Effector CD4-positive, alpha-beta T cell (primary cell): ENCODE results near the gene ACAP3.
"Not testable (repeated sequence)": the region's sequence is repeated elsewhere in the genome, so short reads cannot be mapped to it uniquely, and the experiment has no call there.

Experiments used
- DNase-seq: peaks from one replicate; pipeline ENCODE4 v3.0.0-alpha.2; 2020

The ACAP3 gene

DNA sequence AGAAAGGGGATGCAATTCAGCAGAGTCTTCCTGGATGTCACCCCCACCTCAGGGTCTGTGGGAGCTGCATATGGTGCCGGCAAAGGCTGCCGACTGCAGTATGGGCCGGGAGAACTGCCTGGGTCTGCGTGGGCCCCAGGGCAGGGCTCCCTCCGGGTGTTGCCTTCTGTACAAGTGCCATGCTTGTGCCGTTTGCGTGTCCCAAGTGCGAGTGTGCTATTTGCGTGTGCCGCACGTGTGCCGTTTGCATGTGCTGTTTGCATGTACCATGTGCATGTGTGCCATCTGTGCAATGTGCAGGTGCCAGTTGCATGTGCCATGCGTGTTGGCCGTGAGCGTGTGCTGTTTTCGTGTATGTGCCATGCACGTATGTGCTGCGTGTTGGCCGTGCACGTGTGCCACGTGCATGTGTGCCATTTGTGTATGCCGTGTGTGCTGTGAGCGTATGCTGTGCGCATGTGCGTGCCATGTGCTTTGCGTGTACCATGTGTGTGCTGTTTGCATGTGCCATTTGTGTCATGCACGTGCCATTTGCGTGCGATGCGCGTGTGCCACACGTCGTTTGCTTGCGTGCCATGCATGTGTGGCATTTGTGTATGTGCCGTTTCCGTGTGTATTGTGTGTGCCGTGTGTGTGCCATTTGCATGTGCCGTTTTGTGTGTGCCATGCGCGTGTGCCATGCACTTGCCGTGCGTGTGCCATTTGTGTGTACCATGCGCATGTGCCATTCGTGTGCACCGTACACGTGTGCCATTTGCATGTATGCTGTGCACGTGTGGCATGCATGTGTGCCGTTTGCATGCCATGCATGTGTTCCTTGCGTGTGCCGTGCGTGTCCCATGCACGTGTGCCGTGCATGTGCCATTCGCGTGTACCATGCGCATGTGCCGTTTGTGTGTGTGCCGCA, 21.8 kb upstream of the ACAP3 start:
- no peak for DNase-seq

DNA sequence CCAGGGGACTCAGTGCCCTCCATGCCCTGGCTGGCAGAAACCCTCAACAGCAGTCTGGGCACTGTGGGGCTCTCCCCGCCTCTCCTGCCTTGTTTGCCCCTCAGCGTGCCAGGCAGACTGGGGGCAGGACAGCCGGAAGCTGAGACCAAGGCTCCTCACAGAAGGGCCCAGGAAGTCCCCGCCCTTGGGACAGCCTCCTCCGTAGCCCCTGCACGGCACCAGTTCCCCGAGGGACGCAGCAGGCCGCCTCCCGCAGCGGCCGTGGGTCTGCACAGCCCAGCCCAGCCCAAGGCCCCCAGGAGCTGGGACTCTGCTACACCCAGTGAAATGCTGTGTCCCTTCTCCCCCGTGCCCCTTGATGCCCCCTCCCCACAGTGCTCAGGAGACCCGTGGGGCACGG, 20.5 kb upstream of the ACAP3 start:
- no peak for DNase-seq

DNA sequence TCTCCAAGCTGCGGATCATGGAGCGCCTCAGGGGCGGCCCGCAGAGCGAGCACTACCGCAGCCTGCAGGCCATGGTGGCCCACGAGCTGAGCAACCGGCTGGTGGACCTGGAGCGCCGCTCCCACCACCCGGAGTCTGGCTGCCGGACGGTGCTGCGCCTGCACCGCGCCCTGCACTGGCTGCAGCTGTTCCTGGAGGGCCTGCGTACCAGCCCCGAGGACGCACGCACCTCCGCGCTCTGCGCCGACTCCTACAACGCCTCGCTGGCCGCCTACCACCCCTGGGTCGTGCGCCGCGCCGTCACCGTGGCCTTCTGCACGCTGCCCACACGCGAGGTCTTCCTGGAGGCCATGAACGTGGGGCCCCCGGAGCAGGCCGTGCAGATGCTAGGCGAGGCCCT, 19.6 kb upstream of the ACAP3 start:
- no peak for DNase-seq

DNA sequence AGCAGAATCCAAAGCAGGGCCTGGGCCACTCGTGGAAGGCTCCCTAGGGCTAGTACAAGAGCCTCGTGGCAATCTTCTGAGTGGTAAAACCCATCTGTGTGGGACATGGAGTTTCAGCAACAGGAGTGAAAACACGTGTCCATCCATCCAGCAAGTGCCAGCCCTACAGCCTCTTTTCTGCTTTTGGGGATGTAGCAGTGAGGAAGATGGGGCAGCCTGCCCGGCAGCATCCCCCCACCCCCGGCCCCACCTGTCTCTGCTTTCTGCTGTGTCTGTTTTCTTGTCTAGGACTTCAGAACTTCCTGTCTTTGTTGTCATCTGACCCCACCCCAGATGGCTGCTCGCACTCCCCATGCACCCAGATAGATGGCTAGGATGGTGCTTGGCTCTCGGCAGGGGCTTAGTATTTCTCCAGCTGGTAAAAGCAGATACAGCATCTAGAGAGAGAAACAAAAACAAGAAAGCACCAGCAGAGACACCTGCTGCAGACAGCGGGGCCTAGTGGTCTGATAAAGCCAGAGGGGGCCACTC, 18.4 kb upstream of the ACAP3 start:
- no peak for DNase-seq

DNA sequence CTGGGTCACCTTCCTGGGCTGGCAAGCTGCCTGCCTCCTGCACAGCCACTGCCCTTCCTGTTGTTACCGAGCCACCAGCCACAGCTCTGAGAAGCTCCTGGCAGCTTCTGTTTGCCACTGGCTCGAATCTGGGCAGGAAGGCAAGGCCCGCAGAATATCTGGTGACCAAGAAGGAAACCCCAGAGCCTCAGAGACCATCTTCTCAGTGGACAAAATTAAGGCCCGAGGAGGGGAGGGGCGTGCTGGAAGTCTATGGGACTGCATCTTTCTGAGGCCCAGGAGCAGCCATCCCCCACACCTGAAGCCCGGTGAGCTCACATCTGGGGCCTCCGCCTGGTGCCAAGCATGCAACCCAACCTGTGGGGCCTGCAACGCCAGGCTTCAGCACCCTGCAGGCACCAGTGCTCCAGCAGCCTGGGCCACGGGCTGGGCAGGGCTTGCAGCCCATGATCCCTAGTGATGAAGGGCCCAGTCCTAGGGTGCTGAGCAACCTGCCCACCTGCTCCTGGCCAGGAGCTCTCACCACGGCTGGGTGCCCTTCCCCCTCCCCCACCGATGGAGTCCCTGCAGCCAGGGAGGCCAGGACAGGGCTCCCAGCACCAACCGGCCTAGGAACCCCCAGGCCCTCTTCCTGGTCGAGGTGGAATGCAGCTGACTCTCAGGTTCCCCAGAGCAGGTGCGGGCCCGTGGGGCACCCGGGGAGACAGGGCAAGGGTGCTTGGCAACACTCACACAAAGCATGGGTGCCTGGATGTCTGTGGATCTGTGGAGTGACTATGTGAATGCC, 17.8 kb upstream of the ACAP3 start:
- no peak for DNase-seq

DNA sequence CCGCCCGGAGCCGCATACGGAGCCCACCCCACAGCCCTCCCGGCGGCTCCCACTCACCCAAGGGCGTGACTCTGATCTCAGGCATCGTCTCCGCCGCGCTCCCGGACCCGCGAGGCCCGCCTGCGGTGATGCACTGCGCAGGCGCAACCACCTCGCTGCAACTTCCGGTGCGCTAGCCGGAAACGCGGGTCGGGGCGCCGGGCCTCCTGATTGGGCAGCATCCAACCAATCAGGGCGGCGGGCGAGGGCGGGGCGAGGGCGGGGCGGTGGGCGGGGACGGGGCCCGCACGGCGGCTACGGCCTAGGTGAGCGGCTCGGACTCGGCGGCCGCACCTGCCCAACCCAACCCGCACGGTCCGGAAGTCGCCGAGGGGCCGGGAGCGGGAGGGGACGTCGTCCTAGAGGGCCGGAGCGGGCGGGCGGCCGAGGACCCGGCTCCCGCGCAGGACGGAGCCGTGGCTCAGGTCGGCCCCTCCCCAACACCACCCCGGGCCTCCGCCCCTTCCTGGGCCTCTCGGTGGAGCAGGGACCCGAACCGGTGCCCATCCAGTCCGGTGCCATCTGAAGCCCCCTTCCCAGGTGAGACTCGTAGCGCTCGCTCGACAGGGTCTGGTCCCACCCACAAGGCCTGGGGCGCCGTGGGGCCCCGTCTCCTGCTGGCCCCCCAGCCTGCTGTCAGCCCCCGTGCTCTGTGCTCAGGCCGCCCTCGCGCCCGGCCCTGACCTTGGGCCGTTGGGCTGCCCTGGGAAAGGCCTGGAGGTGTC, 17.0 kb upstream of the ACAP3 start, which contains the start of the genes CPTP and INTS11:
TSS of gene CPTP (plus strand) at position 279 of the 764 bp plus-strand sequence. CDS start 2,109 bp downstream, outside the sequence.
TSS of gene INTS11 (minus strand) at position 137 of the 764 bp plus-strand sequence. CDS start at position 85, 52 bp downstream.
- peak; percentile 97 for DNase-seq

DNA sequence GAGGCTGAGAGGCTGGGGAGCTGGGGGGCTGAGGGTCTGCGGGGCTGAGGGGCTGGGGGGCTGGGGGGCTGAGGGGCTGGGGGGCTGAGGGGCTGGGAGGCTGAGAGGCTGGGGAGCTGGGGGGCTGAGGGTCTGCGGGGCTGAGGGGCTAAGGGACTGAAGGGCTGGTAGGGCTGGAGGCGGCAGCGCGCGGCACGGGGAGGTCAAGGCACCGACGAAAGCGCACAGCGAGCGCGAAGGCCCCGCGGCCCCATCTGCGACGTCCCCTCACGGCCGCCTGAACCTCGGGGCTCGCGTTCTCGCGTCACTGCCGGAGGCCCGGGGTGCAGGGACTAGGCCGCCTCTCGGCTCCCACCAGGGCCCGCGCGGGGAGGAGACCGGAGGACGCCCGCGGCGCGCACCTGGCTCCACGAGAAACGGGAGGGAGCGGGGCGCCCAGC, 16.4 kb upstream of the ACAP3 start:
- no peak for DNase-seq

DNA sequence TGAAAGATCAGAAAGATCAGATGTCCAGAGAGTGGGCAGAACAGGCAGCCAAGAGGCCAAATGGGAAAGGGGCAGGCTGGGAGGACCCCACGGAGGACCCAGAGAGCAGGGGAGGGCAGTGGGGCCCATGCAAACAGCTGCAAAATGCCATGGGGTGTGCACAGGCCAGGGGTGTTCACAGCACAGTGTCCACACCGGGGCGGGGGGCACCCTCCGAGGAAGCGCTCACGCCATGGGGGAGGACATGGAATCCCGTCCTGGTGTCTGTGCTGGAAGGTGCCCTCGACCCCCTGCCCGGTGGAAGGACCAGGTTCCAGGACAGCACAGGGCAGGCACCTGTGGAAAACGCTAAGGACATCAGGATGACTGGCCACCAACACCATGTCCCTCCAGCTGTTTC, 15.2 kb upstream of the ACAP3 start:
- DNase-seq: no peak

DNA sequence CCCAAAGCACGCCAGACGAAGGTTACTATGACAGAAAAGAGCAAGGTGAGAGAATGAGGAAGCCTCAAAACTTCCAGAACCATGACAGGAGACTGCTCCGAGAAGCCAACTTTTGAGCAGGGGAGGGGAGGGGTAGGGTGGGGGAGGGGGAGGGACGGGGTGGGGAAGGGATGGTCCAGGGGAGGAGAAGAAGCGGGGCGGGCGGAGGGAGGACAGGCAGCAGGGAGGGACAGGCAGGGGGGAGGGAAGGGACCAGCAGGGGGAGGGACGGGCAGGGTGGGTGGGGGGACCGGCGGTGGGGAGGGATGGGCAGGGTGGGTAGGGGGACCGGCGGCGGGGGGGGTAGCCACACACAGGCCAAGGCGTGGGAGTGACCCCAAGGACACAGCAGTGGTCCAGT, 14.7 kb upstream of the ACAP3 start:
- DNase-seq: no peak

DNA sequence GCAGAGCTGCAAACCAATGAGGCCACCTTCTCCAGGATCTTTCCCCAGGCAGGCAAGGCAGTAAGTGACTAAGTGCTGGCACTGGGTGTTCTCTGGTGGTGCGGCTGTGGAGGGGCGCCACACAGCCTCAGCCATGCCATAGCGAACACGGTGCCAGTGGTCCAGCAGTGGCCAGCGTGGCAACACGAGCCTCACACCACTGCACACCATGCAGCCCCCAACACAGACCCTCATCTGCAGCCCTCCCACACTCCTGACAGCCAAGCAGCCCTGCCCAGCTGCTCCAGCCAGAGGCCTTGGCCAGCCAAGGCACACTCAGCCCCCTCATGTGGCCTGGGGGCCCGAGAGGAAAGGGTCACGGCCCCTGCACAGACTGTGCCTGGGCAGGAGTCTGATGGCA, 13.7 kb upstream of the ACAP3 start:
- no peak for DNase-seq

DNA sequence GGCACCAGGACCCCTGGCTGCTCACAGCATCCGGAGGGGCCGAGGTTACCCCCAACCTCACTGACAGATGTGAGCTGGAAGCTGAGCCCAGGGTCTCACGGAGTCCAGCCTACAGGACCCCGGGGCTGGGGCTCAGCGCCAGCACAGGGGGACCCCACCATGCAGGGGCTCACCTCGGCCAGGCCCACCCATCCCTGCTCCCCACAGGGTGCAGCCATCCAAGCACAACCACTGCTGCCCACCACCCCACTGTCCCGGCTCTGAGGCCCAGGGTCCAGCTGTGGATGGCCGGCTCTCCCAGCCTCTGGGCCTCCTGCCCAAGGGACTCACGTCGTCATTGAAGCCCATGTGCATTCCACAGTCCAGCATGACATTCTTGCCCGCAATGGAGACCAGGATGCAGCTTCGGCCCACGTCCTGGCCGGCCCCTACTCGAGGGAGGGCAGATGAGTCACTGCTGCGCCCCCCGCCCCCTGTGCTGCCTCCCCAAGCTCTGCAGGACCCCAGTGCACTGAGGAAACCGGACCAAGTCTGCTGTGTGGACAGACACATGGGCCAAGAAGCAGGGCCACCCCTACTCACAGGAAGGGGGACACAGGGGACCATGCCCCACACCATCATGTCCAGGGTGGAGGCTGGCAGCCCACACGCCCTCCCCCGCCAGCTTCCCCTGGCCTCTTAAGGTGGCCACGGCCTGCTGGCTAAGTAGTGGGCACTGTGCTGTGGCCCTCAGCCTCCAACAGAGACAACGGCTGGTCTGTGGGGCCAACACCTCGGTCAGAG, 13.1 kb upstream of the ACAP3 start:
- no peak for DNase-seq

DNA sequence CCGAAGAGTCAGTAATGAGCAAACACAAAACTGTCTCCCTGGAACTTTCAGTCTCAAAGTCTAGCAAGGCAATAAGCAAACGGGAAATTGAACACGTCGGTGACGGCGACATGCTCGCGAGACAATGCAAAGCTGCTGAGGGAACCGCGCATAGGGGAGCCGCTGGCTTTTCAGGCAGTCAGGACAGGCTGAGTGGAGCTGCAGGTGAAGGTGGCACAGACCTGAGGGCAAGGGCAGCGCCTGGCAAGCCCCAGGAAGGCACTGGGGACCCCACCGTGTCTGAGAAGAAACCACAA, 11.9 kb upstream of the ACAP3 start:
- no peak for DNase-seq

DNA sequence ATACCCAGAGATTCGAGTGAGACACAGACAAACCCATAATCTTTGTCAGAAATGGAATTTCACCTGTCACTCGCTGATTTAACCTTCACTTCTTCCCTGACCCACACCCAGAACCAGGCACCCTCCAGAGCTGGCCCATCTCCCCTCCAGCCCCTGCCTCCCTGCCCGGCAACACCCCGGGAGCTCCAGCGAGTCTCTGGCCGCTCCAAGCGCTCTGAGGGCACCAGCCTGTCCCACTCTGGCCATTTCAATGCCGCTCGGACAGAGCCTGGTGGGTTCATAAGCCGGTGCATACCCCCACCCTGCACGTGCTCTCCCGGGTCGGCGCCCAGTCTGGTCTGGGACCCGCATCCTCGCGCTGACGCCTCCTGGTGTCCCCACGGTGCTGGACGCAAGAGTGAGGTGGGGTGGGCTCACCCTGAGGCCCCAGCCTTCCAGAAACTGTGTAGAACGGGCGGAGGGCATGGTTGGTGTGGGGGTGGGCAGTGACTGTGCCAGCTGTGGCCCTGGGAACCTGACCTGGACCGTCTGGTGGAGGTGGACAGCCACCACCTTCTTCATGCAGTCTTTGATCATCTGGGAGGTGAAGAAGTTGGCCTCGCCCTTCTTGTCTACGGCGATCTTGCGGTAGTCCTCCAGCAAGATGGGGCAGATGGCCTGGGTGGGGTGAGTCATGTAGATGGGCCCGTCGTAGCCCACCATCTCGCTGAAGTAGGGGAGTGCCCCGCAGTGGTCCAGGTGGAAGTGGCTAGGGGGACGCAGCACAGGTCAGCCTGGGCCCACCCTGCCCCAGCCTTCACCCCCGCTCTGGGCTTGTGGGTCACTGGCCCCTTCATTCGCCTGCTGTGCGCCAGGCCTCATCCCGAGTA, 11.3 kb upstream of the ACAP3 start:
- no peak for DNase-seq

DNA sequence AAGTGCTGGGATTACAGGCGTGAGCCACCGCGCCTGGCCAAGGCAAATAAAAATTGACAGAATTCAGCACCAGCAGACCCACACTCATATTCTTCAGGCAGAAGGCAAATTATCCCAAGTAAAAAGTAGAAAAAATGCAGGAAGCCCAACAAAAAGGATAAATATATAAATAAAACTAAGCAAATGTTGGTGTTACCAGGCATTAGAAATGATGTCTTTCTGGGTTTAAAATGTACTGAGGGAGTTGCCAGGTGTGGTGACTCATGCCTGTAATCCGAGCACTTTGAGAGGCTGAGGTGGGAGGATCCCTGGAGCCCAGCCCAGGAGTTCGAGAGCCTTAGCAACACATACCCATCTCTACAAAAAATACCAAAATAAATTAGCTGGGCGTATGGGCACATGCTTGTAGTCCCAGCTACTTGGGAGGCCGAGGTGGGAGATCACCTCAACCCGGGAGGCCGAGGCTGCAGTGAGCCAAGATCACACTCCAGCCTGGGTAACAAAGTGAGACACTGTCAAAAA, 10.5 kb upstream of the ACAP3 start:
- DNase-seq: no peak

DNA sequence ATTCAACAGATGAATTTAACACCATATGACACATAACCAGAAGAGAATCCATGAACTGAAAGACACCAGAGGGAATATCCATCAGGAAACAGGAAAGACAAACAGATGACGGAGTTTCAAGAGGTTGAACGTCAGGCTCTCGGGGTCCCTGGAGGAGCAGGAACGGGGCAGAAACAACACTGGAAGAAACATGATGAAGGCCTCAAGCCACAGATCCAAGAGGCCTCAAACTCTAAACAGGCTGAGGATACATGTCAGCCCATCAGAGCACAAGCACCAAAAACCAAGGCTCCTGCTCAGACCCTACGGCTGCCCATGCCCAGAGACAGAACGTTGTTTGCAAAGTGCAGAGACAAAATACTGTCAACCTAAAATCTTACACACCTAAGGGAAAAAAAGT, 9.7 kb upstream of the ACAP3 start:
- no peak for DNase-seq

DNA sequence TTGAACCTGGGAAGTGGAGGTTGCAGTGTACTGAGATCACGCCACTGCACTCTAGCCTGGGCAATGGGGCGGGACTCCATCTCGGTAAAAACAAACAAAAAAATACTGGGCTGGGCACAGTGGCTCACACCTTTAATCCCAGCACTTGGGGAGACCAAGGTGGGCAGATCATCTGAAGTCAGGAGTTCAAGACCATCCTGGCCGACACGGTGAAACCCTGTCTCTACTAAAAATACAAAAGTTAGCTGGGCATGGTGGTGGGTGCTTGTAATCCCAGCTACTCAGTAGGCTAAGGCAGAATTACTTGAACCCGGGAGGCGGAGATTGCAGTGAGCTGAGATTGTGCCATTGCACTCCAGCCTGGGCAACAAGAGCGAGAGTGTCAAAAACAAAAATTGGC, 8.5 kb upstream of the ACAP3 start:
- not testable (repeated sequence) for DNase-seq

DNA sequence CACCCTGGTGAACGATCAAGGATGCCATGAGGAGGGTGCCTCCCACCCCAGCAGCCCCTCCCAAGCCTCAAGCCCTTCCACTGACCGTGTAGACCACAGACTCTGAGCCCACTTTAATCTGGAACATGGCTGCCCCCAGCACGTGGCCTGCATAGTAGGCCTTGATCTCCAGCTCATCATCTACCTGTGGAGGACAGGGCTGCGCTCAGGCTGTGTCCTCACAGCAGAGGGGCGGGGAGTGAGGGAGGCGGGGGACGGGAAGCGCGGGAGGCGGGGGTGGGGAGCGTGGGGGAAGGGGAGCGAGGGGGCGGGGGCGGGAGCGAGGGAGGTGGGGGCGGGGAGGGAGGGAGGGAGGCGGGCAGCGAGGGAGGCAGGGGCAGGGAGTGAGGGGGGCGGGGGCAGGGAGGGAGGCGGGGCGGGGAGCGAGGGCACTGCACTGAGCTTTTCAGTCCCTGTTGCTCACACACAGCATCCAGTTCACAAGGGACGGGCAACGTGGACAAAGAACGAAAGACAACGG, 7.8 kb upstream of the ACAP3 start:
- DNase-seq: no peak

DNA sequence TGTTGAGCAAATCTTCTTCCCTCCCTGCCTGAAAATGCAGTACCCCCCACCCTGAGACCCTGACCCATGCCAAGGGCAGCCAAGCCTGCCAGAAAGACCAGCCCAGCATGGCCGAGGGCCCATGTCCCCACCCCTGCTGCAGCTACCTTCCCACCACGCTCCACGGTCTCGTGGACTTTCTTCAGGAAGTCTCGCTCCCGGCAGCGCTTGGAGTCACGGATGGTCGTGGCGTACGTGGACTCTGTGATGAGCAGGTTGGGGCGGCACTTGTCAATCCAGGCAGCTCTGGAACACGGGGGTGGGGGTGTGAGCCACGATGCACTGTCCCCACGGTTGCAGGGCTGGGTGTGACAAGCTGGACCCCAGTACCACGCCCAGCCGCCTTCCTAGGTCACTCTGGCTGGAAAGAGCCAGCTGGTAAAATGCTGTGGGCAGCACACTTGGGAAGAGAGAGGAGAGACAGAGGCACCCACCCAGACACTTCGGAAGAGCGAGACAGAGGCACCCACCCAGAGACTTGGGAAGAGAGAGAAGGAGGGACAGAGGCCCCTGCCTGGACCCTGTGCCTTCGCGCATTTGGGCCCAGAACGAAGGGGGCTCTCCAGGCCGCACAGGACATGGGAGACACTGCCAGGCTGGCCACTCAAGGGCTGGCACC, 7.1 kb upstream of the ACAP3 start:
- no peak for DNase-seq

DNA sequence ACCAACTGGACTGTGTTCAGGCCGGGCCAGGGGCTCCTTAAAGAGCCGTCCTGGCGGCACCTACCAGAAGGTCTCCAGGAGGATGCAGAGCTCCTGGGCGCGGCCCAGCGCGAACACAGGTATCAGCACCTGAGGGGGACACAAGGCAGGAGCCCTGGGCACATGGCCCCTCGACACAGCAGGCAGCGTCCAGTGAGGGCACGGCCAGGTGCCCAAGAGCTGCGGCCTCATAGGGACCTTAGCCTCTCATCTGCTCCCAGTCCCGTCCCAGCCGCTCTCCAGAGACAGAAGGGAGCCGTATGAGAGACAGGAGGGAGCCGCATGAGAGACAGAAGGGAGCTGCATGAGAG, 6.5 kb upstream of the ACAP3 start:
- DNase-seq: no peak
